Measurements from ENCODE around the gene PRDM12. TPM values are rescaled to one million over a fixed set of nuclear protein-coding genes. Genes with fewer than 3 reads are reported as not detected.

The PRDM12 gene
- total RNA-seq, 1 experiment from 2014 or later = not detected

- Histone ChIP-seq H2BK15ac (ENCODE audit: low read depth, low read length) (no peak overlapping the region), H2BK12ac (ENCODE audit: insufficient read length, low read depth, low read length) (no peak overlapping the region), H3K4me2 (ENCODE audit: insufficient read depth, insufficient read length, low read length) (no peak overlapping the region), H3K27me3 (ENCODE audit: insufficient read depth, low read length) (no peaks in the 10 kb centered on the region), H2AK5ac (ENCODE audit: insufficient read length, low read length) (no peak overlapping the region), H2BK20ac (ENCODE audit: low read depth, low read length, poor library complexity, severe bottlenecking) (no peak overlapping the region), H3K14ac (ENCODE audit: insufficient read depth, low read length) (no peak overlapping the region), H3K79me2 (ENCODE audit: insufficient read depth, low read length) (no peaks in the 10 kb centered on the region), H3K18ac (ENCODE audit: insufficient read length, low read depth, low read length) (no peak overlapping the region), H2AFZ (ENCODE audit: low read length) (no peak overlapping the region), H4K20me1 (ENCODE audit: control insufficient read depth, insufficient read depth, insufficient read length) (no peaks in the 10 kb centered on the region), H4K8ac (replicated peaks; ENCODE audit: insufficient read length, low read depth, low read length) (no peak overlapping the region), H2BK5ac (ENCODE audit: insufficient read length, low read length) (no peak overlapping the region), H3T11ph (ENCODE audit: low read length) (no peak overlapping the region), H3K27ac (ENCODE audit: insufficient read length, low read depth, low read length) (no peak overlapping the region), H4K91ac (ENCODE audit: insufficient read length, low read depth, low read length) (no peak overlapping the region), H4K5ac (ENCODE audit: insufficient read length, low read depth, low read length) (no peak overlapping the region), H3K9me3 (ENCODE audit: control insufficient read depth, low read depth, low read length) (no peaks in the 10 kb centered on the region), H3K4ac (ENCODE audit: low read depth, low read length) (no peak overlapping the region), H3K9ac (ENCODE audit: extremely low read depth, insufficient read length, low read length) (no peak overlapping the region), H3K4me1 (ENCODE audit: insufficient read depth, low read length) (no peaks in the 10 kb centered on the region; the same call in 1 of the 2 replicates), H2BK120ac (ENCODE audit: low read depth, low read length, poor library complexity, severe bottlenecking) (no peak overlapping the region), H3K23me2 (ENCODE audit: insufficient read length, low read depth, low read length, poor library complexity, severe bottlenecking) (peaks cover 3% of the 10 kb centered on the region), H3K23ac (ENCODE audit: insufficient read length, low read depth, low read length) (no peak overlapping the region), H3K79me1 (ENCODE audit: insufficient read depth, low read depth, low read length, poor library complexity, severe bottlenecking) (no peaks in the 10 kb centered on the region), H3K56ac (ENCODE audit: insufficient read length, low read depth, low read length) (no peak overlapping the region)
- no peak for TF ChIP-seq CTCF (conservative IDR thresholded peaks at IDR 0.05)
- no CpG with 5 or more reads among the region's 5 CpGs for WGBS (ENCODE audit: extremely low coverage, insufficient read length, low lambda C conversion rate)
- no peak overlapping the region for H3K4me3 Mint-ChIP-seq
- H3K36me3 Mint-ChIP-seq (ENCODE audit: insufficient read depth in 1 of 3, low read depth in 3 of 3) = no peaks in the 10 kb centered on the region; a peak in 1 of 7 replicates
- H3K27me3 Mint-ChIP-seq (ENCODE audit: low read depth) = peaks cover 4% of the 10 kb centered on the region
- DNase-seq = no peak
- H3K27ac Mint-ChIP-seq = peak overlapping the region in 1 of 3 experiments; percentile 79; a peak in 1 of 7 replicates
- H3K9me3 Mint-ChIP-seq = peaks cover 8 to 10% of the 10 kb centered on the region in 2 experiments
- peaks cover 24 to 39% of the 10 kb centered on the region in 2 experiments for H3K4me1 Mint-ChIP-seq
These were observed 23.7 kb downstream of the PRDM12 start for GRCh38 chr9:130688072-130688471.
